HG03066 (cell line): ENCODE measurements around the gene ESPN.
"Not testable (repeated sequence)": the region's sequence is repeated elsewhere in the genome, so short reads cannot be mapped to it uniquely, and the experiment has no call there.

ENCODE experiments used
- ATAC-seq: cut with Tn5 transposase; IDR thresholded peaks from one replicate; pipeline ENCODE4 v1.9.1; 2021; ENCODE audit warnings: low read depth; ENCODE audit not compliant: unreplicated experiment

ESPN gene

GRCh38 chr1:6427441-6428390, 3.1 kb downstream of the ESPN start:
- no peak for ATAC-seq

DNA sequence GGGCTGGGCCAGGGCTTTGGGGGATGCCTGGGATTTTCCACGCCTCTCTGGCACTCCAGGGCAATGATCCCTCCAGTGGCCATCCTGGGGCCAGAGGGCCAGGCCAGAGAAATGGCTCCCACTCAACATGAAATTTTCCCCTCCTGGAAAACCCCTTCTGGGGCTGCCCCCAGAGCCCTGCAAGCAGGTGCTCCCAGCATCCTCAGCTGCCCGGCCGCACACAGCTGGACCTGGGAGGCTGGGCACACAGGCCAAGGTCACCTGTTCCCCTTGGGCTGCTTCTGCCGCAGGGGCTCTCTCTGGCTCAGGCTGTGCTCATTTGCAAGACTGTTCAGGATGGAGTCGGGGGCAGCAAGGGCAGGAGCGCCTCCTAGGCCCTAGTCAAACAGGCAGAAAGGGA, 3.9 kb downstream of the ESPN start:
- not testable (repeated sequence) for ATAC-seq

DNA sequence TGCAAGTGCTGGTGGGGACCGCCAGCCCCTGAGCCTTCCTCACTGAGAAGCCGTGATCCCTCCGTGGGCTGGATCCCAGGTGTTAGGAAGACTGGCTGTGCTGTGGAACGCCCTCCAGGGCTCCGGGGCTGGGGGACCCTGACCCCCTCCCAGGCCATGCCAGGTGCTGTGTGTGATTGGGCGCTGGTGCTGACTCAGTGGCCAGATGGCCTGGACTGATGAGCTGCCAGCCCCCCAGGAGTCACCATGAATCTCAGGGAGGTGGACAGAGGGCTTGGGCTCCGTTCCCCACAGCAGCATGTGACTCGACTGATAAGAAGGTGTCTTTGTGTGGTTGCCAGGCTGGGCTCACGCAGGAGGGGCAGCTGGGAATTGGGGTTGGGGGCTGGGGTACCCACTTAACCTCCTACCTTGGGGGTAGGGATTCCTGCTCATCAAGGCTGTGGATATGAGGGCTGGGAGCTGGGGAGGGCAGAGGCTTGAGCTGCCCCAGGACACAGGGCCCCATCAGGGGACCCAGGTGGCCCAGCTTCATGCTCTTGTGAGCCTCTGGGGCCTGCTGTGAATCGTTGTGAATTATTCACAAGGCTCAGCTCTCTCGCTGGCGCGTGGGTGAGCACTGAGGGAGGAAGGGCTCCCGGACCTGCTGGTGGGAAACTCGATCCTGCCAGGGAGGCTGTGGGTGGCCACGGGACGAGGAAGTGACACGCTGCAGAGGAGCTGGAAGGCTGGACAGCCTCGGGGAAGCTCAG, 5.3 kb downstream of the ESPN start:
- ATAC-seq: not testable (repeated sequence)

GRCh38 chr1:6431645-6432579, 7.3 kb downstream of the ESPN start:
- ATAC-seq: not testable (repeated sequence)

- no peak for ATAC-seq
Observed at GRCh38 chr1:6434186-6434585, 9.6 kb downstream of the ESPN start.

GRCh38 chr1:6435129-6435528, 10.6 kb downstream of the ESPN start:
- no peak for ATAC-seq

GRCh38 chr1:6435547-6435946, 11.0 kb downstream of the ESPN start:
- no peak for ATAC-seq

DNA sequence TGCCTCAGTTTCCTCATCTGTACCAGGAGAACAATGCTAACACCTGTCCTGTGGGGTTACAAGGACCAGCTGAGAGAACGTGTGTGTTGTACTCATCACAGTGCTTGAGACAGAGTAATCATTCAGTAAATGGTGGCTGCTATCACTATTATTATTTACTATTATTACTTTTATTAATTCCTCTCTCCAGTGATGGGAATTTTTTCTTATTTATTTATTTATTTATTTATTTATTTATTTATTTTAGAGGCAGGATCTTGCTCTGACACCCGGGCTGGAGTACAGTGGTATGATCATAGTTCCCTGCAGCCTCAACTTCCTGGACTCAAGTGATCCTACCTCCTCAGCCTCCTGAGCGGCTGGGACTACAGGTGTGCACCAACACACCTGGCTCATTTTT, 11.7 kb downstream of the ESPN start:
- ATAC-seq: not testable (repeated sequence)

DNA sequence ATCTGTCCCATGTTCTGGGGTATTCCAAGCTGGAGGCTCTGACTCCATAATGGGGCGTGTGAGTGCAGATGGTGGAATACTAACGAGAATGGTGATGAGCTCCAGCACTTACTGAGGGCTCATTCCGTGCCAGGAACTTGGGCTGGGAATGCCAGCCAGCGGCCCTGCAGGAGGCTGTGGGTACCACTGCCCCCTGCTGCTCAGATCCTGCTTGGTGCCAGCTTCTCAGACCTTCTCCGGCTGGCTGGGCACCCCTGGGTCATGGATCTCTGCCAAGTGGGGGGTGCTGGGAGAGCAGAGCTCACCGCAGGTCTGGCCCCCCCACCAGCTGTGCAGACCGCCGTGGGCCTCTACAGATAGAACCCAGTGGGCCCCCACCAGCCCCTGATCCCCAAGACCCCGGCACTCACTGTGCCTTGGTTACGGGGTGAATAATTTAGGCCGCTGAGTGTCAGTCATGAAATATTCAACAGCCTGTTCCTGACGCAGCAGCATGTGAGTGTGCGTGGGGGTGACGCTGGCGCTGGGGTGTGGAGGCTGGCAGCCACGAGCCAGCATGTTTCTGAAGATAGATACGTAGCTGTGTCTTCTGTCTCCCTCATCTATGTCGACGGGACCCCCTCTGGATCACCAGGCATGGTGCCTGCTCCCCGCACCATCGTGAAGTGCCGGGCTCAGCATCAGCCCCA, 12.6 kb downstream of the ESPN start:
- not testable (repeated sequence) for ATAC-seq

DNA sequence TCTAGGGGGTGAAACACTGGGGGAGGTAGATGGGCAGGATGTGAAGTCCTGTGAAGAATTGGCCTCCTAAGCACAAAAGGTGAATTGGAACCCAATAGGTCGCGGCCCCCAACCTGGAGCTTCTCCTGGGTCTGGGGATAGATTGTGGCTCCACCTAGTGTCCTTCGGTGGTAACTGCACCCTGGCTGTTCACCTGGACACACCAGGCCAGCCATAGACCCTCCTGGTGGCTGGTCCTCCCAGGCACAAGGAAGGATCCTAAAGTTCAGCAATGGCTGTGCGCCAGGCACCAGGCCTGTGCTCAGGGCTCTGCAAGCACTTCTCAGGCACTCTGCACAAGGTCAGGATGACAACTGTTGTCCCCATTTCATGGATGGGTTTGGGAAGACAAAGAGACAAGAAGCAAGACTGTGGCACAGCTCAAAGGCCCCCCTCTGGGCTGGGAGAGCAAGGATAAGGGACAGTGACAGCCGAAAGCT, 13.5 kb downstream of the ESPN start:
- ATAC-seq: no peak

GRCh38 chr1:6440198-6441126, 15.9 kb downstream of the ESPN start:
- no peak for ATAC-seq

DNA sequence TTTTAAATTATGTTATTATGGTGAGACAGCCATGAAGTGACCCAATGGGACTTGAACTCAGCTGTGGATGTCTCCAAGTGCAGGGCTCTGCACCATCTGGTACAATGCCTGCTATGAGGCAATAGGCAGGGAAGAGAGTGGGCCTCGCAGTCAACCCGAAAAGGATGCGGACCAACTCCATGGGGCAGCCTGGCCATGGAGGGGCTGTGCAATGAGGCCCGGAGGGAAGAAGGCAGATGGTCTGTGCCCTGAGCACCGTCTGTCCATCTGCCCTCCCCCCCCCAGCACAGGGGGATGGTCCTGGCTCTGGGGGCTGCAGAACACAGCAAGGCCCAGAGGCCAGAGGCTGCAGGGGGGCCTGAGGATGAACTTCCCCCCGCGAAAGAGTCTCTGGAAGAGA, 17.0 kb downstream of the ESPN start:
- no peak for ATAC-seq

- ATAC-seq: no peak
Observed at GRCh38 chr1:6443339-6444115, 19.0 kb downstream of the ESPN start.

- no peak for ATAC-seq
Observed at GRCh38 chr1:6444377-6444776, 19.8 kb downstream of the ESPN start.

DNA sequence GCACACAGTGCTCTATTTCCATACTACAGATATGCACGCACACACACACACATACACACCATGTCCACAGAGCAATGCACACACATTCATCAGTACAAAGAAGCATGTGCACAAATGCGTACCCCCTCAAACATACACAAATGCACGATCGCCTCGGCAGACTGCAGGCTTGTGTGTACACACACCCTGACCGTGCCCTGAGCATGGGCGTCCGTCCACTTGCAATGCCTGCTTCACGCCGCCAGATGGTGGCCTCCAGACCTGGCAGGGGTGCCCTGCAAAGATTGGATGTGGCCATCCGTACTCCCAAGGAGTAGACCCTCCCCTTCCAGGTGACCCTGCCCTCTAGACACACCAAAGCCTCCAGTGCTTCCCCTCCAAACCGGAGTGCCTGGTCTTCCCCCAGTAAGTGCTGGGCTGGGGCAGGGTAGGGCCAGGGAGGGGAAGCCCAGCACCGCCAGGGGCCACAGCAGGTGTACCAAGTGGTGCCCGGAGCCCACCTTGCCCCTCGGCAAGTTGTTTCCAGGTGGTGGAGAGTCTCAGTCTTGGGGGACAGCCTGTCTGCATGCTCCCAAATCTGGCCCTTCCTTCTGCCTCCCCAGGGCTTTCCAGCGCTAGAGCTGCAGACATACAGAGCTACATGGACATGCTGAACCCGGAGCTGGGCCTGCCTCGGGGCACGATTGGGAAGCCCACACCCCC, 20.6 kb downstream of the ESPN start:
- no peak for ATAC-seq

GRCh38 chr1:6445929-6446328, 21.4 kb downstream of the ESPN start:
- not testable (repeated sequence) for ATAC-seq

DNA sequence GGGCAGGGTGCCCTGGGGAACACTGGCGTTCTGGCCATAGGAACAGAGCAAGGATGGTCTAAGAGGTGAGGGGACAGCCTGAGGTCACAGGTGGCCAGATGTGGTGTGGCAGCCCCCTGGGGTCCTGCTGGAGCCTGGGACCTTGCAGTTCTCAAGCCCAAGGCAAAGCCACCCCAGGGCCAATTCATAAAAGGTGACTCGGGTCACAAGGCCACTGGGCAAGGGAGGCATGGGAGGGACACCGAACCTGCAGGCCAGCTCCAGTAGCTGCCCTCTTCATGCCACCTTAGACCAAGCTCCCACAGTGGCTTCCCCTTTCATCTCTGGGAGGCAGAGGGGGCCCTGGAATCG, 22.1 kb downstream of the ESPN start:
- no peak for ATAC-seq
